HepG2 (cell line): ENCODE measurements around the gene IL17RB. TPM values are rescaled to one million over a fixed set of nuclear protein-coding genes. Genes with fewer than 3 reads are reported as not detected.

Experiments
- AGO2 ChIP-seq: fragments of 200-400 bp; formaldehyde crosslinking; optimal IDR thresholded peaks from 2 replicates; pipeline ENCODE3; 2017; ENCODE audit warnings: mild to moderate bottlenecking, low read depth, low read length, moderate library complexity
- ASH2L ChIP-seq: fragments of 300-600, 200-600 bp; sonication (generic); IDR thresholded peaks from 2 replicates; pipeline ENCODE4 v1.7.0; 2017; ENCODE audit warnings: low read depth, mild to moderate bottlenecking, moderate library complexity, mixed read lengths, low read length; ENCODE audit not compliant: insufficient read length
- BCL6 ChIP-seq: IDR thresholded peaks from 2 replicates; pipeline ENCODE4 v1.6.1; 2016; ENCODE audit warnings: missing genetic modification reagents, missing compliant biosample characterization
- EHMT2 ChIP-seq: fragments of 200-600 bp; sonication (generic); IDR thresholded peaks from 2 replicates; pipeline ENCODE4 v1.7.0; 2017; ENCODE audit warnings: antibody characterized with exemption, low read depth, low read length, borderline replicate concordance
- HMG20A ChIP-seq: IDR thresholded peaks from 2 replicates; pipeline ENCODE4 v1.6.1; 2016; ENCODE audit warnings: borderline replicate concordance
- HNF4G ChIP-seq, 2 experiments: sonication (generic) in 1 of 2; formaldehyde crosslinking in 1 of 2; IDR thresholded peaks; 2 replicates each; pipeline versions ENCODE4 v1.4.0 to v1.6.1; 2011 to 2020; ENCODE audit warnings: borderline replicate concordance in 2 of 2, low read depth in 2 of 2, mild to moderate bottlenecking in 2 of 2, low read length in 1 of 2, missing genetic modification reagents in 1 of 2, moderate library complexity in 1 of 2
- KMT2A ChIP-seq: sonication (generic); formaldehyde crosslinking; IDR thresholded peaks from 2 replicates; pipeline ENCODE4 v1.4.0; 2020; ENCODE audit warnings: missing genetic modification reagents
- KMT2B ChIP-seq: IDR thresholded peaks from 2 replicates; pipeline ENCODE4 v1.6.1; 2016; ENCODE audit warnings: missing genetic modification reagents, missing compliant biosample characterization
- NFRKB ChIP-seq: fragments of 450-650 bp; IDR thresholded peaks from 2 replicates; pipeline ENCODE4 v1.6.1; 2017
- PLRG1 ChIP-seq: fragments of 450-650 bp; conservative IDR thresholded peaks from 2 replicates; pipeline ENCODE4 v1.6.1; 2016
- PPARG ChIP-seq: conservative IDR thresholded peaks from 2 replicates; pipeline ENCODE4 v1.6.1; 2016; ENCODE audit warnings: missing biosample characterization, missing genetic modification reagents
- SAP130 ChIP-seq: IDR thresholded peaks from 2 replicates; pipeline ENCODE4 v1.6.1; 2016; ENCODE audit warnings: low read depth
- SMAD9 ChIP-seq: sonication (generic); formaldehyde crosslinking; IDR thresholded peaks from 2 replicates; pipeline ENCODE4 v1.5.1; 2020; ENCODE audit warnings: mild to moderate bottlenecking, missing genetic modification reagents
- SRF ChIP-seq: IDR thresholded peaks from 2 replicates; pipeline ENCODE4 v1.6.1; 2011; ENCODE audit warnings: mild to moderate bottlenecking, low read depth, low read length, moderate library complexity
- TBP ChIP-seq: sonication (generic); formaldehyde crosslinking; IDR thresholded peaks from 2 replicates; pipeline ENCODE4 v1.5.0; 2020; ENCODE audit warnings: missing genetic modification reagents
- TOPORS ChIP-seq: sonication (generic); formaldehyde crosslinking; IDR thresholded peaks from 2 replicates; pipeline ENCODE4 v1.8.0; 2023; ENCODE audit warnings: mild to moderate bottlenecking, missing genetic modification reagents
- ZNF17 ChIP-seq: sonication (generic); formaldehyde crosslinking; IDR thresholded peaks from 2 replicates; pipeline ENCODE4 v1.5.0; 2020; ENCODE audit warnings: mild to moderate bottlenecking, missing genetic modification reagents
- ZNF224 ChIP-seq: sonication (generic); formaldehyde crosslinking; IDR thresholded peaks from 2 replicates; pipeline ENCODE4 v1.5.0; 2020; ENCODE audit warnings: mild to moderate bottlenecking, missing genetic modification reagents
- ZNF317 ChIP-seq: sonication (generic); formaldehyde crosslinking; IDR thresholded peaks from 2 replicates; pipeline ENCODE4 v1.5.0; 2020; ENCODE audit warnings: mild to moderate bottlenecking, missing genetic modification reagents
- ZNF652 ChIP-seq: IDR thresholded peaks from 2 replicates; pipeline ENCODE4 v1.6.1; 2016; ENCODE audit warnings: low read depth, borderline replicate concordance
- ZNF75D ChIP-seq: sonication (generic); formaldehyde crosslinking; IDR thresholded peaks from 2 replicates; pipeline ENCODE4 v1.8.1; 2023; ENCODE audit warnings: missing genetic modification reagents, mild to moderate bottlenecking, borderline replicate concordance
- ZNF83 ChIP-seq: sonication (generic); formaldehyde crosslinking; IDR thresholded peaks from 2 replicates; pipeline ENCODE4 v1.4.0; 2020; ENCODE audit warnings: missing genetic modification reagents, mild to moderate bottlenecking, borderline replicate concordance
- ZSCAN12 ChIP-seq: sonication (generic); formaldehyde crosslinking; IDR thresholded peaks from 2 replicates; pipeline ENCODE4 v1.9.0; 2021; ENCODE audit warnings: mild to moderate bottlenecking, missing genetic modification reagents
- ZSCAN9 ChIP-seq: IDR thresholded peaks from 2 replicates; pipeline ENCODE4 v1.6.1; 2016; ENCODE audit warnings: borderline replicate concordance
- polyA plus RNA-seq, 8 experiments: library from polyadenylated mRNA; depleted of rRNA in 3 of 8; stranded (reverse) in 7 of 8; unstranded in 1 of 8; fragments of >200 nt; fragmentation: Illumina TruSeq in 4 of 8; extraction: Trizol in 4 of 8; gene quantifications; 2 replicates each; pipeline versions ENCODE4 v1.2.1 to v1.2.3, GENCODE V29; 2011 to 2016; ENCODE audit warnings: low read depth in 4 of 8, missing spikeins in 1 of 8, mixed read lengths in 1 of 8; ENCODE audit not compliant: insufficient read depth in 1 of 8
- total RNA-seq, 5 experiments: library from RNA; depleted of rRNA; stranded (reverse); fragments of >200 nt; fragmentation: Illumina TruSeq; extraction: Trizol; gene quantifications; 2 replicates each; pipeline ENCODE4 v1.2.3, GENCODE V29; 2016; ENCODE audit warnings: low read depth in 1 of 5
- TF ChIP-seq, protein P1 (sequence below): sonication (generic); formaldehyde crosslinking; conservative IDR thresholded peaks from 2 replicates; pipeline ENCODE4 v1.4.0; 2020; ENCODE audit warnings: missing genetic modification reagents
- TF ChIP-seq, protein P2 (sequence below): sonication (generic); formaldehyde crosslinking; IDR thresholded peaks from 2 replicates; pipeline ENCODE4 v1.8.1; 2023; ENCODE audit warnings: mild to moderate bottlenecking, missing genetic modification reagents, borderline replicate concordance
- TF ChIP-seq, protein P3 (sequence below): sonication (generic); formaldehyde crosslinking; IDR thresholded peaks from 2 replicates; pipeline ENCODE4 v1.5.0; 2020; ENCODE audit warnings: mild to moderate bottlenecking, missing genetic modification reagents
- TF ChIP-seq, protein P4 (sequence below): sonication (generic); formaldehyde crosslinking; IDR thresholded peaks from 2 replicates; pipeline ENCODE4 v1.8.0; 2022; ENCODE audit warnings: mild to moderate bottlenecking, missing genetic modification reagents, moderate library complexity

Gene IL17RB
- total and polyA plus RNA-seq, 2 of the 13 experiments (the other 11 are each of a cell fraction or from before 2014, with no cell fraction given), result 130 to 190 TPM

DNA sequence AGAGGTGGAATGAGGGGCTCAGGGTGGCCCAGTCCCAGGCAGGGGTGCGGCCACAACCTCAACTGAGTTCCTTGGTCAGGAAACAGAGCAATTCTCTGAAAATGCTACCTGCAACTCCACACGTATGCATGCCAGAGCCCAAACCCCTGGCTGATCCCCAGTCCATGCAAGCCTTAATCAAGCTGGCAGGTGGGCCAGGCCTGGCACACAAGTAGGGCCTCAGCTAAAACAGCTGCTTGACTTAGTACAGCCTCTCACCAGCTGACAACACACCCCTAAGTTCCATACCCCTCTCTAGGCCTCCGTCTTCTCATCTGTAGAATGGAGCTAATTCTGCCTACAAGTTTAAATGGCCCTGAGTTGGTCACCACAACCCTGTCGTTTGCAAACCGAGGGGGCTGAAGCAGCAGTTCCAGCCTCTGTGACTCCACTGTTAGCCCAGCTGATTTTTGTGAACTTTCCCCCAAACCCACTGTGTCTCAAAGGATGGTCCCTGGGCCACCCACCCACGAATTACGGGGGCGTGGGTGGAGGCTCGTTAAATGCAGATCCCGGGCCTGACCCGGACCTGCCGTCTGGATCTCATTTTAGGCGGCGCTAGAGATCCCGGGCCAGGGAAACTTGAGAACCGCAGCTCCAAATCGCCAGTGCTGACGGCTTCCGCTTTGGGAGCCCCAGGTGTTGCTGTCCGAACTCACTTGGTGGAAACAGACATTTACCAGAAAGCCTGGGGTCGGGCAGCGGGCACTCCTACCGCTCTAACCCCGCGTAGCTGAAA lies 1.1 kb upstream of the IL17RB start (continued):
- TF ChIP-seq HNF4G (IDR thresholded peaks at IDR 0.05; ENCODE audit: borderline replicate concordance, low read depth, low read length) (0 out of 2 replicates have a peak, but pooled peaks have one; percentile 9), HNF4G (CRISPR knock-in tag; IDR thresholded peaks at IDR 0.05; ENCODE audit: borderline replicate concordance, low read depth) (no peak), ASH2L (no peak), ZNF75D (CRISPR knock-in tag) (no peak), ZNF17 (CRISPR knock-in tag) (no peak), HMG20A (no peak), BCL6 (CRISPR knock-in tag) (no peak), ZNF317 (CRISPR knock-in tag) (peak; percentile 19; the same call in 1 of the 2 replicates), SRF (no peak), NFRKB (no peak), ZNF652 (CRISPR knock-in tag) (no peak), ZSCAN12 (CRISPR knock-in tag) (no peak), EHMT2 (no peak), ZNF224 (no peak), KMT2A (CRISPR knock-in tag) (no peak), PPARG (CRISPR knock-in tag) (0 out of 2 replicates have a peak, but pooled peaks have one; percentile 4), SAP130 (CRISPR knock-in tag) (0 out of 2 replicates have a peak, but pooled peaks have one; percentile 6), SMAD9 (CRISPR knock-in tag) (0 out of 2 replicates have a peak, but pooled peaks have one; percentile 81), ZSCAN9 (CRISPR knock-in tag) (no peak), KMT2B (CRISPR knock-in tag) (no peak), ZNF83 (CRISPR knock-in tag) (no peak), TOPORS (CRISPR knock-in tag) (no peak), TBP (CRISPR knock-in tag) (no peak), PLRG1 (no peak), AGO2 (no peak)
- TF ChIP-seq, protein P1, sequence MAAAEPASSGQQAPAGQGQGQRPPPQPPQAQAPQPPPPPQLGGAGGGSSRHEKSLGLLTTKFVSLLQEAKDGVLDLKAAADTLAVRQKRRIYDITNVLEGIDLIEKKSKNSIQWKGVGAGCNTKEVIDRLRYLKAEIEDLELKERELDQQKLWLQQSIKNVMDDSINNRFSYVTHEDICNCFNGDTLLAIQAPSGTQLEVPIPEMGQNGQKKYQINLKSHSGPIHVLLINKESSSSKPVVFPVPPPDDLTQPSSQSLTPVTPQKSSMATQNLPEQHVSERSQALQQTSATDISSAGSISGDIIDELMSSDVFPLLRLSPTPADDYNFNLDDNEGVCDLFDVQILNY, result no peak
- TF ChIP-seq, protein P2, sequence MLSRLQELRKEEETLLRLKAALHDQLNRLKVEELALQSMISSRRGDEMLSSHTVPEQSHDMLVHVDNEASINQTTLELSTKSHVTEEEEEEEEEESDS, result no peak
- TF ChIP-seq, protein P3, sequence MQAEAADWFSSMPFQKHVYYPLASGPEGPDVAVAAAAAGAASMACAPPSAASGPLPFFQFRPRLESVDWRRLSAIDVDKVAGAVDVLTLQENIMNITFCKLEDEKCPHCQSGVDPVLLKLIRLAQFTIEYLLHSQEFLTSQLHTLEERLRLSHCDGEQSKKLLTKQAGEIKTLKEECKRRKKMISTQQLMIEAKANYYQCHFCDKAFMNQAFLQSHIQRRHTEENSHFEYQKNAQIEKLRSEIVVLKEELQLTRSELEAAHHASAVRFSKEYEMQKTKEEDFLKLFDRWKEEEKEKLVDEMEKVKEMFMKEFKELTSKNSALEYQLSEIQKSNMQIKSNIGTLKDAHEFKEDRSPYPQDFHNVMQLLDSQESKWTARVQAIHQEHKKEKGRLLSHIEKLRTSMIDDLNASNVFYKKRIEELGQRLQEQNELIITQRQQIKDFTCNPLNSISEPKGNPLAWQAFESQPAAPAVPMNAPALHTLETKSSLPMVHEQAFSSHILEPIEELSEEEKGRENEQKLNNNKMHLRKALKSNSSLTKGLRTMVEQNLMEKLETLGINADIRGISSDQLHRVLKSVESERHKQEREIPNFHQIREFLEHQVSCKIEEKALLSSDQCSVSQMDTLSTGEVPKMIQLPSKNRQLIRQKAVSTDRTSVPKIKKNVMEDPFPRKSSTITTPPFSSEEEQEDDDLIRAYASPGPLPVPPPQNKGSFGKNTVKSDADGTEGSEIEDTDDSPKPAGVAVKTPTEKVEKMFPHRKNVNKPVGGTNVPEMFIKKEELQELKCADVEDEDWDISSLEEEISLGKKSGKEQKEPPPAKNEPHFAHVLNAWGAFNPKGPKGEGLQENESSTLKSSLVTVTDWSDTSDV (CRISPR knock-in tag), result no peak
- TF ChIP-seq, protein P4, sequence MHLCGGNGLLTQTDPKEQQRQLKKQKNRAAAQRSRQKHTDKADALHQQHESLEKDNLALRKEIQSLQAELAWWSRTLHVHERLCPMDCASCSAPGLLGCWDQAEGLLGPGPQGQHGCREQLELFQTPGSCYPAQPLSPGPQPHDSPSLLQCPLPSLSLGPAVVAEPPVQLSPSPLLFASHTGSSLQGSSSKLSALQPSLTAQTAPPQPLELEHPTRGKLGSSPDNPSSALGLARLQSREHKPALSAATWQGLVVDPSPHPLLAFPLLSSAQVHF (CRISPR knock-in tag), result no peak
